Activated CD8-positive, alpha-beta memory T cell treated with anti-CD3 and anti-CD28 coated beads, Interleukin-2, amount 50 U/mL, for 1 hour (primary cell): Measurements from ENCODE around the gene CDCP2.
"Not testable (repeated sequence)": the region's sequence is repeated elsewhere in the genome, so short reads cannot be mapped to it uniquely, and the experiment has no call there.

ENCODE experiments used
- DNase-seq: peaks from one replicate; pipeline ENCODE4 v3.0.0-alpha.2; 2020; ENCODE audit errors: extremely low read depth

CDCP2 gene

DNA sequence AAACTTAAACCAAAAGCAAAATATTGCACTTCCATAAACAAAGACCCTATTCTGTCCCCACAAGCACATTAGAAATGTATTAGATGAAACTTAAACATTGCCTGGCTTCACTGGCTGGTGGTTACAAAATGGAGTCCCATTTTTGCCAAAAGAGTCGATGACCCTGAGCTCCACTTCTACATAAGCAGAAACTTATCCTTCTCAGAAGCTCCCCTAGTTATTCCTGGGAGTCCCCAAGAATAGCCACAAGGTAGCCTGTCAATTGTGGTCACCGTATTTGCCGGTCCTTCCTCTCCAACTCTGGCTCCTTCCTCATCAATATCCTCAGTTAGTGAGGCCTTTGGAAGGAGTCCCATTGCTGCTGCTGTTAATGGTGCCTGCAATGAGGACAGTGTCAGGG is 37.3 kb downstream of the CDCP2 start:
- DNase-seq = no peak

DNA sequence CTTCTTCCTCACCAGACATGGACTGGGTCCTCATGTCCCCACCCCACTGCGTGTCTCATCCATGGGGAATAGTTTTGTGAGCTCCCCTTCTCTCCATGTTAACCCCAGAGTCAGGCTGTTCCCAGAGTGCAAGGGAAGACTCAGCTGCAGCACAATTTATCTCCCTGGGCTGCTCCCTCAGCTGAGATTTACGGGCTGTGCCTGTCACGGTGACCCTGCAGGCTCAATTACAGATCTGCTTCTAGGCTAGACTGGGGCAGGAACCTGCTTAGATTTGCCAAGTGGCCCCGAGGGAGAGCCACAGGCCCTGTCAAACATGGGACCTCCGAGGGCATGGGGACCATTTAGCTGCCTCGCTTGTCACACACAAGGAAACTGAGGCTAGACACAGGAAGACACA is 37.8 kb downstream of the CDCP2 start:
- DNase-seq = no peak

GRCh38 chr1:54114001-54114400 is 38.8 kb downstream of the CDCP2 start:
- DNase-seq = no peak

DNA sequence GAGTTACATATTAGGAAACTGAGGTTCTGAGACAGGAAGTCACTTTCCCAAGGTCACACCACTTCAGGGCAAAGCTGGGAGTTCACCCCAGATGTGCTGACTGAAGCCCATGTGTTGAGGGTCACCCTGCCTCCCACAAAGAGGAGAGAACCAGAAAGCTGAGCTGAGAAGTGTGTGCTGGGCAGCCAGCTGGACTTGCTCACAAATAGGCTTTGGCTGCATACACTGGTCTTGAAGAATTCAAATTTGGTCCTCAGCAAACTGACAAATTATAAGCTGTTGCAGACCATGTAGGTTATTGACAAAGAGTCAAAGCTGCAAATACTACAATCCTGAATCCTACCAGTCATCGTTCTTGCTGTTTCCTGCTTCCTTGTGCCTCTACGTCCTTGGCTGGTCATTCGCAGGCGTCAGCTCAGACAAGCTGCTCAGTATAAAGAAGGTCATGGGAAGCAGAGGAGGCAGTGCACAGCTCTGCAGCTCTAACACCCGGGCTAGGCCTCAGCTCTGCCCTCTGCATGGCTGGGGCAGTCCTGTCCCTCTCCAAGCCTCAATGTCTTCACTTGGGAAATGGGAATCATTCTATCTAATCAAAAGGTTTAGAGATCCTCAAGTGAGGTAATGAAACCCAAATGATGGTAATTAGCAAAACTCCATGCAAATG is 40.0 kb downstream of the CDCP2 start:
- no peak for DNase-seq

- DNase-seq = no peak
These were observed 40.8 kb downstream of the CDCP2 start for GRCh38 chr1:54112027-54112426.

GRCh38 chr1:54111624-54112023 is 41.2 kb downstream of the CDCP2 start:
- DNase-seq = no peak

DNA sequence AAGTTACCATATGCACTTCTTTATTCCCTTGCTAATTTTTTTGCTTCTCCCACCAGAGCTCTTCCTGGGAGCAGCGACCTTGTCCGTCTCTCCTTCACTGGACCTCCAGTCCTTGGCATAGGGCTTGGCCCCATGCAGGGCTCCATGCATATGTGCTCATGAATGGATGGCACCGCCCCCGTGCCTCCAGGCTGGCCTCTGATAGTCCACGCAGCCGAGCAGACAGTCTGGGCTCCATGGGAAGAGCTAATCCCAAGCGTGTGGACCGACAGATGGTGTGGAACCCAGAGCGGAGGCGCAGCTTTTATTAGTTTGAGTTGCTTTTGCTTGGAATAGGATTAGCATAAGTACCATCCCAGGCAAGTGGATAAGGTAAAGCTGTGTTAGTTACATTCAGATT is 41.8 kb downstream of the CDCP2 start:
- no peak for DNase-seq

DNA sequence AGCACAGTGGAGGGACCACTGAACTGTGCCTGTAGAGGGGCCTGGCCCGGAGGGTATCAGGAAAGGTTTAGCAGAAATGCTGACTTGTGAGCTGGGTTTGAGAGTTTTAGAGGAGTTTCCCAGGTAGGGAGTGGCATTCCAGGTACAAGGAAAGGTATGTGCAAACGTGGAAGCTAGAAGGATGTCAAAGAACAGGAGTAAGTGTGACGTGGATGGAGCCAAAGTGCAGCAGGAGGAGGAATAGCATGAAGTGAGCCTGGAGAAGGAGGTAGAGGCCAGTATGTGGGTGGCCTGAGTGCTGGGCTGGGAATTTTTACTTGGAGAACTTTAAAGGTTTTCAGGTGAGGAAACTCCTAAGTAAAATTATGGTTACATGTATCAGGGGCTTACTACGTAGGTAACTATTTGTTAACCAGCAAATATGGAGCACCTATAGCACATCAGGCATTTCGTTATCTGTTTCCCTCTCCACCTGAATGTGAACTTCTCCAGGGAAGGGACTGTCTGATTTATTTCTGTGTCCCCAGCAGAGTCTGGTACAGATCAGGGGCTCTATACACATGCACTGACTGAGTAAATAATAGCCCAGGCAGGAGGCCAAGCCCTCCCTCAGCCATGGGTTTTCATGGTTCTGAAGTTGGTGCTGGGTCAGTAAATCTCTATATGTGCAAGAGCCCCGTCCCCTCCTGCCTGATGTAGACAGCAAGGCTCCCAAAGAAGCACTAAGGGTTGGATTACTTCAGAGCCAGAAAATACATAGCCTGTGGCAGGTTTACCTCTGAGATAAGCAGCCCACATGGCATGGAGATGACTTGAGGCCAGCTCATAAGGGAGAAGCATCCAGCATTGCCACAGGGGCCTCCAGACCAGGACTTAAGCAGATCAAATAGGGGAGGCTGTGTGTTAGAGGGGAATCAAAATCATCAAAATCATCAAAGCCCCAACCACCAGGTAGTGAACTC is 43.4 kb downstream of the CDCP2 start:
- no peak for DNase-seq

DNA sequence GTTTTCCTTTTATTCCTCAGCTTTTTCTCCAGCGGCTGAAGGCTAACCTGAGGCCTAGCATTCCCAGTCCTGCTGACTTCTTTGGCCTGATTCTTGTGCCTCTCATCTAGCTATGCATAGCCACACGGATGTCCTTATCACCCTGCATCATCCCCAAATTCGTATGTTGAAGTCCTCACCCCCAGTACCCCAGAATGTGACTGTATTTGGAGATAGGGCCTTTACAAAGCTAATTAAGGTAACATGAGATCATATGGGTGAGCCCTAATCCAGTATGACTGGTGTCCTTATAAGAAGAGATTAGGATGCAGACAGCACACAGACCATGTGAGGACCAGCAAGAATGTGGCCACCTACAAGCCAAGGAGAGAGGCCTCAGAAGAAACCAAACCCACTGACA is 44.6 kb downstream of the CDCP2 start:
- no peak for DNase-seq

GRCh38 chr1:54107131-54107530 is 45.7 kb downstream of the CDCP2 start:
- no peak for DNase-seq

GRCh38 chr1:54105736-54106269 is 47.0 kb downstream of the CDCP2 start:
- DNase-seq = no peak

GRCh38 chr1:54105080-54105479 is 47.7 kb downstream of the CDCP2 start:
- DNase-seq = no peak

- not testable (repeated sequence) for DNase-seq
These were observed 48.2 kb downstream of the CDCP2 start for GRCh38 chr1:54104613-54105012.

GRCh38 chr1:54103414-54103813 is 49.4 kb downstream of the CDCP2 start:
- DNase-seq = no peak

DNA sequence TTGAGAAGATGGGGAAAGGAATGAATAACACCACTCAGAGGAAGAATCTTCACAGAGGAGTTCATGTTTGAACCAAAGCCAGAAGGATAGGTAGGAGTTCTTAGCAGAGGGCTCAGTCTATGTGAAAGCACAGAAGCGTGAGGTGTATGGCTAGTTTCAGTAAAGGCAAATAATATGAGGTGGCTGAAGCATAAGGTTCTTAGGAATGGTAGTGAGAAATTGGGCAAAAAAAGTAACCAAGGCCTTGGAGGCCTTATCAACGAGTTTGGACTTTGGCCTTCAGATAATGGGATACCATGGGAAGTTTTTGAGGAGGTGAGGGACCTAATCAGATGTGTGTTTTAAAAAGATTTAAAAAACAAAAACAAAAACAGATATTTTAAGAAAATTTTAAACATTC is 52.3 kb downstream of the CDCP2 start:
- no peak for DNase-seq

- no peak for DNase-seq
These were observed 53.7 kb downstream of the CDCP2 start for GRCh38 chr1:54099061-54099610.

- DNase-seq = no peak
These were observed 55.9 kb downstream of the CDCP2 start for GRCh38 chr1:54096877-54097240.

GRCh38 chr1:54096227-54096876 is 56.4 kb downstream of the CDCP2 start:
- no peak for DNase-seq

- no peak for DNase-seq
These were observed 57.1 kb downstream of the CDCP2 start for GRCh38 chr1:54095546-54096226.

- DNase-seq = not testable (repeated sequence)
These were observed 58.1 kb downstream of the CDCP2 start for GRCh38 chr1:54094730-54095105.

GRCh38 chr1:54094001-54094729 is 58.6 kb downstream of the CDCP2 start:
- DNase-seq = no peak
